Fibroblast of lung (primary cell): ENCODE measurements around the gene TNFSF13.

ENCODE experiments used
- EZH2 ChIP-seq: IDR thresholded peaks from 2 replicates; pipeline ENCODE4 v1.5.1; 2012; ENCODE audit warnings: low read length, control low read depth, mild to moderate bottlenecking; ENCODE audit errors: missing control alignments
- TF ChIP-seq, protein P1 (sequence below), 2 donors: IDR thresholded peaks in 1 of 2; conservative IDR thresholded peaks in 1 of 2; 1 replicate in 1 of 2; 2 replicates in 1 of 2; pipeline ENCODE4 v1.5.1; 2011 to 2012; ENCODE audit warnings: low read length in 2 of 2, control low read depth in 1 of 2, inconsistent platforms in 1 of 2, low read depth in 1 of 2, mild to moderate bottlenecking in 1 of 2

DNA sequence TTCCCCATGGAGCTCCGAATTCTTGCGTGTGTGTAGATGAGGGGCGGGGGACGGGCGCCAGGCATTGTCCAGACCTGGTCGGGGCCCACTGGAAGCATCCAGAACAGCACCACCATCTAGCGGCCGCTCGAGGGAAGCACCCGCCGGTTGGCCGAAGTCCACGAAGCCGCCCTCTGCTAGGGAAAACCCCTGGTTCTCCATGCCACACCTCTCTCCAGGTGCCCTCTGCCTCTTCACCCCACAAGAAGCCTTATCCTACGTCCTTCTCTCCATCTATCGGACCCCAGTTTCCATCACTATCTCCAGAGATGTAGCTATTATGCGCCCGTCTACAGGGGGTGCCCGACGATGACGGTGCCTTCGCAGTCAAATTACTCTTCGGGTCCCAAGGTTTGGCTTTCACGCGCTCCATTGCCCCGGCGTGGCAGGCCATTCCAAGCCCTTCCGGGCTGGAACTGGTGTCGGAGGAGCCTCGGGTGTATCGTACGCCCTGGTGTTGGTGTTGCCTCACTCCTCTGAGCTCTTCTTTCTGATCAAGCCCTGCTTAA lies 2.6 kb downstream of the TNFSF13 start:
- TF ChIP-seq, protein P1, sequence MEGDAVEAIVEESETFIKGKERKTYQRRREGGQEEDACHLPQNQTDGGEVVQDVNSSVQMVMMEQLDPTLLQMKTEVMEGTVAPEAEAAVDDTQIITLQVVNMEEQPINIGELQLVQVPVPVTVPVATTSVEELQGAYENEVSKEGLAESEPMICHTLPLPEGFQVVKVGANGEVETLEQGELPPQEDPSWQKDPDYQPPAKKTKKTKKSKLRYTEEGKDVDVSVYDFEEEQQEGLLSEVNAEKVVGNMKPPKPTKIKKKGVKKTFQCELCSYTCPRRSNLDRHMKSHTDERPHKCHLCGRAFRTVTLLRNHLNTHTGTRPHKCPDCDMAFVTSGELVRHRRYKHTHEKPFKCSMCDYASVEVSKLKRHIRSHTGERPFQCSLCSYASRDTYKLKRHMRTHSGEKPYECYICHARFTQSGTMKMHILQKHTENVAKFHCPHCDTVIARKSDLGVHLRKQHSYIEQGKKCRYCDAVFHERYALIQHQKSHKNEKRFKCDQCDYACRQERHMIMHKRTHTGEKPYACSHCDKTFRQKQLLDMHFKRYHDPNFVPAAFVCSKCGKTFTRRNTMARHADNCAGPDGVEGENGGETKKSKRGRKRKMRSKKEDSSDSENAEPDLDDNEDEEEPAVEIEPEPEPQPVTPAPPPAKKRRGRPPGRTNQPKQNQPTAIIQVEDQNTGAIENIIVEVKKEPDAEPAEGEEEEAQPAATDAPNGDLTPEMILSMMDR (conservative IDR thresholded peaks at IDR 0.05 in 1 of 2, IDR thresholded peaks at IDR 0.05 in 1 of 2; ENCODE audit: low read depth in 1 of 2, low read length in 2 of 2) = peak; percentile 55 to 80
- no peak for TF ChIP-seq EZH2
